ENCODE results near the gene SUSD1.

Gene SUSD1

GRCh38 chr9:112041536-112042243 lies 133.4 kb downstream of the SUSD1 start:
- DNase-seq (ENCODE audit: low read depth), result peak; percentile 100

GRCh38 chr9:112041199-112041535 lies 133.9 kb downstream of the SUSD1 start:
- no peak for DNase-seq (ENCODE audit: low read depth)

- DNase-seq (ENCODE audit: low read depth), result no peak
These were observed 137.1 kb downstream of the SUSD1 start for GRCh38 chr9:112038017-112038408.

GRCh38 chr9:112037281-112038016 lies 137.6 kb downstream of the SUSD1 start:
- DNase-seq (ENCODE audit: low read depth), result no peak

GRCh38 chr9:112035166-112035826 lies 139.8 kb downstream of the SUSD1 start:
- no peak for DNase-seq (ENCODE audit: low read depth)

GRCh38 chr9:112034216-112034611 lies 140.9 kb downstream of the SUSD1 start:
- DNase-seq (ENCODE audit: low read depth), result no peak

GRCh38 chr9:112033237-112034215 lies 141.6 kb downstream of the SUSD1 start:
- DNase-seq (ENCODE audit: low read depth), result no peak

GRCh38 chr9:112032743-112033142 lies 142.4 kb downstream of the SUSD1 start:
- no peak for DNase-seq (ENCODE audit: low read depth)

- DNase-seq (ENCODE audit: low read depth), result no peak
These were observed 143.1 kb downstream of the SUSD1 start for GRCh38 chr9:112032009-112032408.

GRCh38 chr9:112031400-112031799 lies 143.7 kb downstream of the SUSD1 start:
- no peak for DNase-seq (ENCODE audit: low read depth)

- no peak for DNase-seq (ENCODE audit: low read depth)
These were observed 145.1 kb downstream of the SUSD1 start for GRCh38 chr9:112029921-112030444.

- no peak for DNase-seq (ENCODE audit: low read depth)
These were observed 146.6 kb downstream of the SUSD1 start for GRCh38 chr9:112028242-112029221.

- no peak for DNase-seq (ENCODE audit: low read depth)
These were observed 149.2 kb downstream of the SUSD1 start for GRCh38 chr9:112025850-112026249.

- DNase-seq (ENCODE audit: low read depth), result no peak
These were observed 153.4 kb downstream of the SUSD1 start for GRCh38 chr9:112021742-112022141.

GRCh38 chr9:112020680-112021596 lies 154.2 kb downstream of the SUSD1 start:
- no peak for DNase-seq (ENCODE audit: low read depth)

- no peak for DNase-seq (ENCODE audit: low read depth)
These were observed 157.2 kb downstream of the SUSD1 start for GRCh38 chr9:112017878-112018277.

GRCh38 chr9:112015736-112016135 lies 159.4 kb downstream of the SUSD1 start:
- no peak for DNase-seq (ENCODE audit: low read depth)

GRCh38 chr9:112015149-112015548 lies 159.9 kb downstream of the SUSD1 start:
- no peak for DNase-seq (ENCODE audit: low read depth)

- no peak for DNase-seq (ENCODE audit: low read depth)
These were observed 161.8 kb downstream of the SUSD1 start for GRCh38 chr9:112013266-112013665.
